IMR-90 (cell line): ENCODE data around the gene TMEM130.

Source experiments
- ELK1 ChIP-seq: fragments of 150-350 bp; IDR thresholded peaks from 2 replicates; pipeline ENCODE4 v1.6.1; 2016; ENCODE audit warnings: low read depth, mild to moderate bottlenecking, low read length, moderate library complexity, borderline replicate concordance
- FOS ChIP-seq: fragments of 150-350 bp; IDR thresholded peaks from 2 replicates; pipeline ENCODE4 v1.6.1; 2016; ENCODE audit warnings: low read depth, low read length
- MAFK ChIP-seq: IDR thresholded peaks from 2 replicates; pipeline ENCODE4 v1.6.1; 2012; ENCODE audit warnings: low read depth, low read length, improper control_type of control experiment
- POLR2A ChIP-seq: IDR thresholded peaks from 2 replicates; pipeline ENCODE4 v1.6.1; 2012; ENCODE audit warnings: mild to moderate bottlenecking, low read depth, low read length
- TF ChIP-seq, protein P1 (sequence below): conservative IDR thresholded peaks from 2 replicates; pipeline ENCODE4 v1.5.1; 2012; ENCODE audit warnings: mild to moderate bottlenecking, low read depth, low read length, improper control_type of control experiment
- TF ChIP-seq, protein P2 (sequence below): fragments of 150-350 bp; IDR thresholded peaks from 2 replicates; pipeline ENCODE4 v1.6.1; 2017; ENCODE audit warnings: mild to moderate bottlenecking, antibody characterized with exemption, low read length, low read depth

DNA sequence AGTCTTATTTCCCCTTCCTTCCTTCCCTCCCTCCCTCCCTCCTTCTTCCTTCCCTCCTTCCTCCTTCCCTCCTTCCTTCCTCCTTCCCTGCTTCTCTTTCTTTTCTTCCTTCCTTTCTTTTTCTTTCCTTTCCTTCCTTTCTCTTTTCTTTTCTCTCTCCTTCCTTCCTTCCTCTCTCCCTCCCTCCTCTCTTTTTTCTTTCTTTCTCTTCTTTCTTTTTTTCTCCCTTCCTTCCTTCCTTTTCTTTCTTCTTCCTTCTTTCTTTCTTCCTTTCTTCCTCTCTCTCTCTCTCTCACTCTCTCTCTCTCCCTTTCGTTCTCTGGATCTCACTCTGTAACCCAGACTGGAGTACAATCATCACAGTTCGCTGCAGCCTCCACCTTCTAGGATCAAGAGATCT, 6.2 kb downstream of the TMEM130 start:
- TF ChIP-seq, protein P1, sequence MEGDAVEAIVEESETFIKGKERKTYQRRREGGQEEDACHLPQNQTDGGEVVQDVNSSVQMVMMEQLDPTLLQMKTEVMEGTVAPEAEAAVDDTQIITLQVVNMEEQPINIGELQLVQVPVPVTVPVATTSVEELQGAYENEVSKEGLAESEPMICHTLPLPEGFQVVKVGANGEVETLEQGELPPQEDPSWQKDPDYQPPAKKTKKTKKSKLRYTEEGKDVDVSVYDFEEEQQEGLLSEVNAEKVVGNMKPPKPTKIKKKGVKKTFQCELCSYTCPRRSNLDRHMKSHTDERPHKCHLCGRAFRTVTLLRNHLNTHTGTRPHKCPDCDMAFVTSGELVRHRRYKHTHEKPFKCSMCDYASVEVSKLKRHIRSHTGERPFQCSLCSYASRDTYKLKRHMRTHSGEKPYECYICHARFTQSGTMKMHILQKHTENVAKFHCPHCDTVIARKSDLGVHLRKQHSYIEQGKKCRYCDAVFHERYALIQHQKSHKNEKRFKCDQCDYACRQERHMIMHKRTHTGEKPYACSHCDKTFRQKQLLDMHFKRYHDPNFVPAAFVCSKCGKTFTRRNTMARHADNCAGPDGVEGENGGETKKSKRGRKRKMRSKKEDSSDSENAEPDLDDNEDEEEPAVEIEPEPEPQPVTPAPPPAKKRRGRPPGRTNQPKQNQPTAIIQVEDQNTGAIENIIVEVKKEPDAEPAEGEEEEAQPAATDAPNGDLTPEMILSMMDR = no peak
- TF ChIP-seq, protein P2, sequence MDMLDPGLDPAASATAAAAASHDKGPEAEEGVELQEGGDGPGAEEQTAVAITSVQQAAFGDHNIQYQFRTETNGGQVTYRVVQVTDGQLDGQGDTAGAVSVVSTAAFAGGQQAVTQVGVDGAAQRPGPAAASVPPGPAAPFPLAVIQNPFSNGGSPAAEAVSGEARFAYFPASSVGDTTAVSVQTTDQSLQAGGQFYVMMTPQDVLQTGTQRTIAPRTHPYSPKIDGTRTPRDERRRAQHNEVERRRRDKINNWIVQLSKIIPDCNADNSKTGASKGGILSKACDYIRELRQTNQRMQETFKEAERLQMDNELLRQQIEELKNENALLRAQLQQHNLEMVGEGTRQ = no peak
- no peak for TF ChIP-seq FOS
- TF ChIP-seq POLR2A = no peak
- no peak for TF ChIP-seq ELK1
- TF ChIP-seq MAFK = no peak
